ENCODE measurements around the gene POGZ. TPM values are rescaled to one million over a fixed set of nuclear protein-coding genes. Genes with fewer than 3 reads are reported as not detected.

Gene POGZ
- total RNA-seq, 2 donors from 2014 or later: 34.5 to 126 TPM

GRCh38 chr1:151361883-151362282 is 97.4 kb downstream of the POGZ start:
- intact Hi-C loops (cut with DNase I): no loop called here
- Histone ChIP-seq H3K27me3 (replicated peaks; ENCODE audit: insufficient read depth) (no peaks in the 10 kb centered on the region), H3K27ac (no peak overlapping the region), H3K36me3 (no peaks in the 10 kb centered on the region), H3K4me1 (replicated peaks) (no peaks in the 10 kb centered on the region), H3K4me3 (no peak overlapping the region), H3K9me3 (no peaks in the 10 kb centered on the region)
- TF ChIP-seq CTCF (IDR thresholded peaks at IDR 0.05) (no peak), POLR2AphosphoS5 (IDR thresholded peaks at IDR 0.05) (no peak), POLR2A (IDR thresholded peaks at IDR 0.05) (no peak)
- no peak for DNase-seq (ENCODE audit: low spot score)

GRCh38 chr1:151356696-151357095 is 102.6 kb downstream of the POGZ start:
- Histone ChIP-seq H3K9me3 (no peaks in the 10 kb centered on the region), H3K4me1 (replicated peaks) (no peaks in the 10 kb centered on the region), H3K27ac (no peak overlapping the region), H3K27me3 (replicated peaks; ENCODE audit: insufficient read depth) (no peaks in the 10 kb centered on the region), H3K4me3 (no peak overlapping the region), H3K36me3 (no peaks in the 10 kb centered on the region)
- WGBS: 78% methylated on average over 2 of the region's 2 CpGs
- TF ChIP-seq CTCF (IDR thresholded peaks at IDR 0.05) (no peak), POLR2A (IDR thresholded peaks at IDR 0.05) (no peak), POLR2AphosphoS5 (IDR thresholded peaks at IDR 0.05) (no peak)
- DNase-seq (ENCODE audit: low spot score): no peak
- intact Hi-C loops (cut with DNase I): no loop called here

Small RNAs within 50 kb of the gene (small RNA-seq; reads per million reads assigned to genes)
- 0.75 to 0.91 reads per million in 2 donors for gene RNY4P25

Other genes starting within 250 kb of the POGZ start
- gene PSMD4, start 204.8 kb downstream of the POGZ start, total RNA-seq: 100 to 1,000 TPM in 1 of 2 donors, 10 to 100 TPM in 1; 96.1 to 116 TPM
- gene ZNF687, start 177.2 kb downstream of the POGZ start, total RNA-seq: 10 to 100 TPM; 30.1 to 46.4 TPM
- gene PI4KB, start 132.1 kb downstream of the POGZ start, total RNA-seq: 10 to 100 TPM; 60.7 to 91.9 TPM
- 10 to 100 TPM; 25.5 to 27.2 TPM for gene RFX5, start 112.2 kb downstream of the POGZ start, total RNA-seq
- gene SELENBP1, start 86.8 kb downstream of the POGZ start, total RNA-seq: 100 to 1,000 TPM; 104 to 108 TPM
- 100 to 1,000 TPM; 229 to 275 TPM for gene PSMB4, start 59.9 kb downstream of the POGZ start, total RNA-seq
- gene CGN, start 51.9 kb upstream of the POGZ start, total RNA-seq: 10 to 100 TPM; 23.2 to 37.5 TPM
- 10 to 100 TPM; 15.2 to 29.0 TPM for gene TUFT1, start 80.8 kb upstream of the POGZ start, total RNA-seq
- gene SNX27, start 152.6 kb upstream of the POGZ start, total RNA-seq: 10 to 100 TPM; 24.1 to 38.4 TPM

Data from prostate gland (tissue), 2 donors.